Endothelial cell of umbilical vein (primary cell): ENCODE data around the gene AP1S2. TPM values are rescaled to one million over a fixed set of nuclear protein-coding genes. Genes with fewer than 3 reads are reported as not detected.

Experiments
- BruUV-seq: library from RNA; stranded (reverse); fragments of 400-500 nt; replicated peaks from 2 replicates; lab custom pipeline; 2021; lab: Mats Ljungman, UMichigan
- CTCF ChIA-PET: fragments of 300-600, 350-600 bp; sonication (Branson Sonifier 250); formaldehyde crosslinking; loops from one replicate; lab custom pipeline; 2021; ENCODE audit warnings: antibody characterized with exemption, inconsistent platforms; lab: Charles Lee
- POLR2A ChIA-PET: fragments of 300-600, 350-600 bp; sonication (Branson Sonifier 250); formaldehyde crosslinking; loops from one replicate; lab custom pipeline; 2021; ENCODE audit warnings: antibody characterized with exemption, inconsistent platforms; lab: Charles Lee
- DNase-seq: peaks from one replicate; pipeline ENCODE4 v3.0.0-alpha.2; 2011; ENCODE audit warnings: low read depth, low spot score
- FAIRE-seq: peaks from 2 replicates; lab custom pipeline; 2011; peaks lifted over from hg19 to GRCh38; lab: Jason Lieb, UNC
- H2AFZ ChIP-seq: 2 replicates; pipeline ENCODE4 v1.6.0; 2012; ENCODE audit warnings: low read depth, low read length, control low read depth, inconsistent platforms
- H3K27ac ChIP-seq: 2 replicates; pipeline ENCODE4 v1.5.1; 2011; ENCODE audit warnings: low read depth, mild to moderate bottlenecking, control low read depth, low read length, moderate library complexity; ENCODE audit not compliant: insufficient read depth
- H3K27me3 ChIP-seq, 2 experiments: 2 replicates each; pipeline versions ENCODE4 v1.6.0 to v1.6.1; 2011; ENCODE audit warnings: low read length in 2 of 2, mixed read lengths in 1 of 2; ENCODE audit not compliant: control insufficient read depth in 2 of 2, insufficient read depth in 2 of 2
- H3K36me3 ChIP-seq, 2 experiments: 2 replicates in 1 of 2; 3 replicates in 1 of 2; pipeline ENCODE4 v1.5.1; 2011; ENCODE audit warnings: low read length in 2 of 2, mild to moderate bottlenecking in 1 of 2, moderate library complexity in 1 of 2; ENCODE audit not compliant: control insufficient read depth in 2 of 2, insufficient read depth in 2 of 2; ENCODE audit errors: extremely low read depth in 1 of 2
- H3K4me1 ChIP-seq: 3 replicates; pipeline ENCODE4 v1.5.1; 2011; ENCODE audit warnings: mild to moderate bottlenecking, low read length; ENCODE audit not compliant: control insufficient read depth, insufficient read depth; ENCODE audit errors: extremely low read depth
- H3K4me2 ChIP-seq: 2 replicates; pipeline ENCODE4 v1.6.1; 2011; ENCODE audit warnings: low read length, control low read depth, mixed read lengths; ENCODE audit not compliant: insufficient read depth
- H3K4me3 ChIP-seq, 3 experiments: fragments of 200-600 bp in 1 of 3; sonication (generic), shearing (Covaris generic) in 1 of 3; replicated peaks in 1 of 3; 2 replicates each; pipeline ENCODE4 v1.5.1; 2011 to 2016; ENCODE audit warnings: control low read depth in 3 of 3, low read length in 3 of 3, mild to moderate bottlenecking in 2 of 3, inconsistent platforms in 1 of 3, low read depth in 1 of 3, moderate library complexity in 1 of 3; ENCODE audit not compliant: insufficient read depth in 1 of 3
- H3K79me2 ChIP-seq: 2 replicates; pipeline ENCODE4 v1.6.0; 2012; ENCODE audit warnings: low read length, inconsistent platforms; ENCODE audit not compliant: control insufficient read depth, insufficient read depth
- H3K9ac ChIP-seq: replicated peaks from 2 replicates; pipeline ENCODE3; 2011; ENCODE audit warnings: low read length, control low read depth; ENCODE audit not compliant: insufficient read depth; ENCODE audit errors: extremely low read depth
- H3K9me1 ChIP-seq: replicated peaks from 3 replicates; pipeline ENCODE4 v1.6.0; 2011; ENCODE audit warnings: mild to moderate bottlenecking, low read length; ENCODE audit not compliant: control insufficient read depth, insufficient read depth; ENCODE audit errors: extremely low read depth
- H3K9me3 ChIP-seq: replicated peaks from 2 replicates; pipeline ENCODE4 v1.5.1; 2012; ENCODE audit warnings: low read length, inconsistent platforms; ENCODE audit not compliant: control insufficient read depth, insufficient read depth
- H4K20me1 ChIP-seq: replicated peaks from 2 replicates; pipeline ENCODE3; 2011; ENCODE audit warnings: mild to moderate bottlenecking, low read length; ENCODE audit not compliant: control insufficient read depth, insufficient read depth; ENCODE audit errors: extremely low read depth
- EZH2 ChIP-seq: IDR thresholded peaks from 2 replicates; pipeline ENCODE4 v1.6.1; 2012; ENCODE audit warnings: borderline replicate concordance, low read depth, mild to moderate bottlenecking, moderate library complexity, low read length, inconsistent platforms; ENCODE audit not compliant: severe bottlenecking
- FOS ChIP-seq: IDR thresholded peaks from 2 replicates; pipeline ENCODE4 v1.6.1; 2011; ENCODE audit warnings: mild to moderate bottlenecking, low read length, moderate library complexity, borderline replicate concordance; ENCODE audit not compliant: insufficient read depth
- JUN ChIP-seq: IDR thresholded peaks from 2 replicates; pipeline ENCODE4 v1.6.1; 2011; ENCODE audit warnings: borderline replicate concordance, low read depth; ENCODE audit not compliant: insufficient read length, insufficient read depth
- MYC ChIP-seq: IDR thresholded peaks from one replicate; pipeline ENCODE4 v1.6.1; 2011; ENCODE audit warnings: mild to moderate bottlenecking, low read depth, low read length
- POLR2AphosphoS5 ChIP-seq: IDR thresholded peaks from 2 replicates; pipeline ENCODE4 v1.6.1; 2012; ENCODE audit warnings: low read depth, mild to moderate bottlenecking, control low read depth, low read length, moderate library complexity; ENCODE audit not compliant: insufficient read depth
- dilution Hi-C: fragments of 300-500 bp; cut with MboI; formaldehyde crosslinking; loops from one replicate; pipeline ENCODE4 v1.15.0; 2019; ENCODE audit warnings: low sequenced_read_pairs; ENCODE audit not compliant: extremely low pct_ligation_motif_present
- intact Hi-C: fragments of 100-400 bp; cut with micrococcal nuclease; formaldehyde crosslinking; loops from one replicate; pipeline ENCODE4 v1.10.0; 2022
- polyA plus RNA-seq, 4 experiments: library from polyadenylated mRNA; depleted of rRNA in 3 of 4; stranded (reverse) in 3 of 4; unstranded in 1 of 4; fragments of >200 nt; gene quantifications; 2 replicates each; pipeline versions ENCODE4 v1.2.1 to v1.2.3, GENCODE V29; 2011 to 2012; ENCODE audit warnings: missing spikeins in 1 of 4
- total RNA-seq: library from RNA; stranded (reverse); gene quantifications from 2 replicates; pipeline ENCODE4 v1.2.3, GENCODE V29; 2021
- TF ChIP-seq, protein P1 (sequence below): IDR thresholded peaks from 2 replicates; pipeline ENCODE4 v1.6.1; 2011; ENCODE audit not compliant: insufficient read depth, insufficient read length

AP1S2 gene
- total and polyA plus RNA-seq, 2 donors (not counting 3 experiments of a cell fraction or from before 2014, with no cell fraction given), result 21.0 to 37.3 TPM

DNA sequence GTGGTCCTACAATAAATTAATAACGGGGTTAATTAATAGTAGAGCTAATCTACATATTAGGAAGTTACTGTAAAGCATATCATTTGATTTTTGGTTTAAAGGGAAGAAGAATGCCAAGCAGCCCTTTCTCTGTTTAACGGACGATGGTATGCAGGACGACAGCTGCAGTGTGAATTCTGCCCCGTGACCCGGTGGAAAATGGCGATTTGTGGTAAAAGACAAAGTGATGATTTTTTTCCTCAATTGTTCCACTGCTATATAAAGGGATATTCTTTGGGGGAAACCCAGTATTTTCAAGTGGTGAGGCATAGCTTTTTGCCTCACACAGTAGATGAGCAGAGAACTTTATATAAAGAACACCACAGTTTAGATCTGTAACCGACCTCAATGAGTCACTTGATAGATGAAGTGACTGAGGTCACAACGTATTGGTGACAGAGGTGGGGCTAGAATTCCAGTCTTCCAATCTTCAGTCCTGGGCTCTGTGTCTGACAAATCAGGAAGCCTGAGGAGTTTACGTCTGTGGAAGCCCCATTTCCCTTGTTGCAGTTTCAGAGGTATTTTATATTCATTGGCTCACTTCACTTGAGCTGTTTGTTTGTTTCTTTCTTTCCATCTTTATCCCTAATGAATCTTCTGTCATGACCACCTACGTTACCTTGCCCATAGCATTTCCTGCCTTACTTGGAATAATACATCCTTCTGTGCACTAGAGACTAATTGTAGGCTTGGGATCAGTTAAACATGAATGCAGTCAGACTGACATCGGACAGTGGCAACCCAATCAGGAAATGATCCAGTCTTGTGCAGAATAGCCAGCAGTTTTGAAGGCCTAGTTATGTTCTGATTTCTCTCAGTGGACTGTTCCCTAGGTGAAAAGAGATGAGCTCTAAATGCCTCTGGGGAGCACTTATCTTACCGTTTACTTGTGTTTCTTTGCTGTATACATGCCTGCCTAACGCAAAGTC, 34.2 kb downstream of the AP1S2 start:
- TF ChIP-seq FOS, result no peak
- H3K27me3 ChIP-seq, result no peaks in the 10 kb centered on the region
- H3K4me2 ChIP-seq, result no peak overlapping the region
- ChIA-PET CTCF (no interaction called here), POLR2A (no interaction called here)
- dilution Hi-C loops (no loop called here), intact Hi-C loops (no loop called here)
- no peak overlapping the region for H3K4me3 ChIP-seq
- no peaks in the 10 kb centered on the region for H3K9me3 ChIP-seq
- FAIRE-seq (no peak), DNase-seq (no peak)
- H4K20me1 ChIP-seq, result no peaks in the 10 kb centered on the region
- H3K9me1 ChIP-seq, result no peaks in the 10 kb centered on the region
- no peak overlapping the region for H3K27ac ChIP-seq
- H3K79me2 ChIP-seq, result no peaks in the 10 kb centered on the region
- no peaks in the 10 kb centered on the region for H3K4me1 ChIP-seq
- no peaks in the 10 kb centered on the region for H3K36me3 ChIP-seq
- H3K9ac ChIP-seq, result no peak overlapping the region
- BruUV-seq, result no TSS peak
- no peak overlapping the region for H2AFZ ChIP-seq

DNA sequence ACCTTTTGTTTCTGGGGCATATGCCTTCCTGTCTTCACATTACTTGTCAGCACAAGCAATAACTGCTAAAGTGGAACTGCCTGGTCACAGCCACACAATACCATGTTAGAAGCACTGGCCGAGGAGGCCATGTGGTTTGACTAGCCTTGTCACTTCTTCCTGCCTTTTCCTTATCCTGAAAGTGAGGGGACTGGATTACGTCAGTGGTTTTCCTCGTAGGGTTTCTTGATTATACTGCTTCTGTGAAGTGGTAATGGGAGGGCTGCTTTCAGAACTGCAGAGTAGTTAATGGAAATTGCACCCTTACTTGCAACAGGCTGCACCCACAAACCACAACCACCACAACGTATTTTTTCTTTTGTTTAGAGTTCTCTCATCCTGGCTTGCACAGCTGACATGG, 37.7 kb downstream of the AP1S2 start:
- Histone ChIP-seq H3K79me2 (no peaks in the 10 kb centered on the region), H2AFZ (no peak overlapping the region), H3K27ac (no peak overlapping the region), H3K4me1 (no peaks in the 10 kb centered on the region), H3K9me3 (no peaks in the 10 kb centered on the region), H3K4me2 (no peak overlapping the region), H3K9me1 (no peaks in the 10 kb centered on the region), H3K36me3 (peaks cover 0 to 4% of the 10 kb centered on the region in 2 experiments), H4K20me1 (no peaks in the 10 kb centered on the region), H3K9ac (no peak overlapping the region), H3K4me3 (no peak overlapping the region), H3K27me3 (no peaks in the 10 kb centered on the region)
- FAIRE-seq (peak; percentile 35), DNase-seq (no peak)
- TF ChIP-seq, protein P1, sequence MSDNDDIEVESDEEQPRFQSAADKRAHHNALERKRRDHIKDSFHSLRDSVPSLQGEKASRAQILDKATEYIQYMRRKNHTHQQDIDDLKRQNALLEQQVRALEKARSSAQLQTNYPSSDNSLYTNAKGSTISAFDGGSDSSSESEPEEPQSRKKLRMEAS, result no peak
- TF ChIP-seq POLR2AphosphoS5 (no peak), MYC (no peak), JUN (no peak), EZH2 (no peak)
- ChIA-PET POLR2A (no interaction called here), CTCF (interaction anchor here (1.2 kb wide), 1 partner anchor 62 kb away, joined by 3 read pairs; no protein-coding TSS in a partner anchor)
- BruUV-seq, result no TSS peak
- intact Hi-C loops (loop anchor here (1.0 kb wide), 1 partner anchor 156 kb away; no protein-coding TSS in a partner anchor), dilution Hi-C loops (no loop called here)
